HepG2 (cell line): Measurements from ENCODE around the gene FAM234B. TPM values are rescaled to one million over a fixed set of nuclear protein-coding genes. Genes with fewer than 3 reads are reported as not detected.

Experiments used
- ATAC-seq: fragments of 200-7000 bp; cut with Tn5 transposase; 3 replicates; pipeline ENCODE4 v1.9.1; 2020; ENCODE audit warnings: mild to moderate bottlenecking, moderate library complexity
- BruUV-seq: library from RNA; stranded (reverse); fragments of 400-500 nt; replicated peaks from 2 replicates; lab custom pipeline; 2021; lab: Mats Ljungman, UMichigan
- CTCF ChIA-PET: fragments of 300-600 bp; formaldehyde crosslinking; extraction: SDS; loops from one replicate; lab custom pipeline; 2021; ENCODE audit warnings: low total read pairs, inconsistent platforms, low intra/inter-chr PET ratio; lab: Yijun Ruan, JAX
- POLR2A ChIA-PET: fragments of 350-600 bp; sonication (Branson Sonifier 250); formaldehyde crosslinking; loops from one replicate; lab custom pipeline; 2020; ENCODE audit warnings: antibody characterized with exemption, inconsistent platforms; lab: Yijun Ruan, JAX
- DNase-seq: peaks from one replicate; pipeline ENCODE4 v3.0.0-alpha.2; 2015; ENCODE audit warnings: low spot score
- FAIRE-seq: peaks from 3 replicates; lab custom pipeline; 2011; peaks lifted over from hg19 to GRCh38; lab: Jason Lieb, UNC
- H2AFZ ChIP-seq: one replicate; pipeline ENCODE4 v1.6.1; 2011; ENCODE audit warnings: low read length, inconsistent platforms
- H3K27ac ChIP-seq: fragments of 300-600 bp; 3 replicates; pipeline ENCODE4 v1.8.0; 2011; ENCODE audit warnings: mixed run types, mild to moderate bottlenecking, mixed read lengths, low read length, inconsistent platforms; ENCODE audit not compliant: insufficient read depth; ENCODE audit errors: extremely low read length
- H3K27me3 ChIP-seq, 2 experiments: fragments of 200-600 bp in 1 of 2; 2 replicates in 1 of 2; 3 replicates in 1 of 2; pipeline versions ENCODE4 v1.6.0 to v1.8.0; 2011; ENCODE audit warnings: low read length in 2 of 2, mild to moderate bottlenecking in 2 of 2, moderate library complexity in 2 of 2, inconsistent platforms in 1 of 2; ENCODE audit not compliant: insufficient read depth in 2 of 2, control insufficient read depth in 1 of 2
- H3K36me3 ChIP-seq, 2 experiments: fragments of 200-600 bp in 1 of 2; replicated peaks in 1 of 2; 2 replicates in 1 of 2; 3 replicates in 1 of 2; pipeline versions ENCODE4 v1.5.1 to v1.8.0; 2011; ENCODE audit warnings: low read length in 2 of 2, inconsistent platforms in 1 of 2; ENCODE audit not compliant: insufficient read depth in 2 of 2, control insufficient read depth in 1 of 2
- H3K4me1 ChIP-seq: 2 replicates; pipeline ENCODE4 v1.5.1; 2012; ENCODE audit warnings: low read length, inconsistent platforms; ENCODE audit not compliant: insufficient read depth
- H3K4me2 ChIP-seq: 2 replicates; pipeline ENCODE4 v1.6.0; 2011; ENCODE audit warnings: low read depth, low read length, inconsistent platforms
- H3K4me3 ChIP-seq, 3 experiments: fragments of 200-600 bp in 1 of 3; sonication (generic), shearing (Covaris generic) in 1 of 3; replicated peaks in 1 of 3; 2 replicates each; pipeline ENCODE4 v1.5.1; 2011 to 2016; ENCODE audit warnings: low read length in 3 of 3, inconsistent platforms in 2 of 3, low read depth in 2 of 3, mild to moderate bottlenecking in 2 of 3, control low read depth in 1 of 3, mixed read lengths in 1 of 3; ENCODE audit not compliant: insufficient read depth in 1 of 3
- H3K79me2 ChIP-seq: one replicate; pipeline ENCODE4 v1.6.1; 2011; ENCODE audit warnings: low read length, inconsistent platforms; ENCODE audit not compliant: insufficient read depth
- H3K9ac ChIP-seq: 2 replicates; pipeline ENCODE4 v1.6.0; 2011; ENCODE audit warnings: mild to moderate bottlenecking, low read depth, low read length, inconsistent platforms; ENCODE audit not compliant: insufficient read depth
- H3K9me3 ChIP-seq: 2 replicates; pipeline ENCODE4 v1.5.1; 2012; ENCODE audit warnings: mild to moderate bottlenecking, low read length
- H4K20me1 ChIP-seq: 2 replicates; pipeline ENCODE4 v1.6.0; 2011; ENCODE audit warnings: inconsistent platforms, mild to moderate bottlenecking, low read length, moderate library complexity; ENCODE audit not compliant: insufficient read depth
- GATAD1 ChIP-seq: IDR thresholded peaks from 2 replicates; pipeline ENCODE4 v1.6.1; 2016; ENCODE audit warnings: missing genetic modification reagents, missing compliant biosample characterization
- MAZ ChIP-seq, 2 experiments: sonication (generic) in 1 of 2; formaldehyde crosslinking in 1 of 2; IDR thresholded peaks; 2 replicates each; pipeline versions ENCODE4 v1.5.0 to v1.6.1; 2012 to 2020; ENCODE audit warnings: low read depth in 2 of 2, mild to moderate bottlenecking in 2 of 2, borderline replicate concordance in 1 of 2, improper control_type of control experiment in 1 of 2, low read length in 1 of 2, missing genetic modification reagents in 1 of 2, moderate library complexity in 1 of 2
- RXRA ChIP-seq: sonication (generic); formaldehyde crosslinking; IDR thresholded peaks from 2 replicates; pipeline ENCODE4 v1.5.1; 2020; ENCODE audit warnings: missing genetic modification reagents
- TEAD2 ChIP-seq: sonication (generic); formaldehyde crosslinking; IDR thresholded peaks from 2 replicates; pipeline ENCODE4 v1.9.0; 2021; ENCODE audit warnings: missing genetic modification reagents
- ZNF557 ChIP-seq: sonication (generic); formaldehyde crosslinking; IDR thresholded peaks from 2 replicates; pipeline ENCODE4 v1.4.0; 2020; ENCODE audit warnings: missing genetic modification reagents
- ZNF768 ChIP-seq: sonication (generic); formaldehyde crosslinking; IDR thresholded peaks from 2 replicates; pipeline ENCODE4 v1.4.0; 2020; ENCODE audit warnings: missing genetic modification reagents
- ZNF776 ChIP-seq: sonication (generic); formaldehyde crosslinking; IDR thresholded peaks from 2 replicates; pipeline ENCODE4 v1.4.0; 2020; ENCODE audit warnings: mild to moderate bottlenecking, missing genetic modification reagents
- WGBS: methylation state at CpG from one replicate; pipeline ENCODE4 v1.1.6; 2017; ENCODE audit warnings: low lambda C conversion rate; 5-methylcytosine and 5-hydroxymethylcytosine counted together
- in situ Hi-C: cut with HindIII; loops from 2 replicates; pipeline ENCODE4 v1.10.0; 2017; ENCODE audit warnings: low pct_unique_long_range_greater_than_20kb; ENCODE audit not compliant: extremely low pct_ligation_motif_present
- intact Hi-C: fragments of 100-400 bp; cut with micrococcal nuclease; formaldehyde crosslinking; loops from one replicate; pipeline ENCODE4 v1.10.0; 2022; ENCODE audit not compliant: unreplicated experiment
- polyA plus RNA-seq, 8 experiments: library from polyadenylated mRNA; depleted of rRNA in 3 of 8; stranded (reverse) in 7 of 8; unstranded in 1 of 8; fragments of >200 nt; fragmentation: Illumina TruSeq in 4 of 8; extraction: Trizol in 4 of 8; gene quantifications; 2 replicates each; pipeline versions ENCODE4 v1.2.1 to v1.2.3, GENCODE V29; 2011 to 2016; ENCODE audit warnings: low read depth in 4 of 8, missing spikeins in 1 of 8, mixed read lengths in 1 of 8; ENCODE audit not compliant: insufficient read depth in 1 of 8
- total RNA-seq, 5 experiments: library from RNA; depleted of rRNA; stranded (reverse); fragments of >200 nt; fragmentation: Illumina TruSeq; extraction: Trizol; gene quantifications; 2 replicates each; pipeline ENCODE4 v1.2.3, GENCODE V29; 2016; ENCODE audit warnings: low read depth in 1 of 5
- TF ChIP-seq, protein P1 (sequence below): sonication (generic); formaldehyde crosslinking; IDR thresholded peaks from 2 replicates; pipeline ENCODE4 v1.9.0; 2021; ENCODE audit warnings: missing genetic modification reagents, borderline replicate concordance
- TF ChIP-seq, protein P2 (sequence below): sonication (generic); formaldehyde crosslinking; IDR thresholded peaks from 2 replicates; pipeline ENCODE4 v1.9.0; 2021; ENCODE audit warnings: missing genetic modification reagents, mild to moderate bottlenecking, borderline replicate concordance

The FAM234B gene
- total and polyA plus RNA-seq, 2 of the 13 experiments (the other 11 are each of a cell fraction or from before 2014, with no cell fraction given) = 7.8 to 13.8 TPM

DNA sequence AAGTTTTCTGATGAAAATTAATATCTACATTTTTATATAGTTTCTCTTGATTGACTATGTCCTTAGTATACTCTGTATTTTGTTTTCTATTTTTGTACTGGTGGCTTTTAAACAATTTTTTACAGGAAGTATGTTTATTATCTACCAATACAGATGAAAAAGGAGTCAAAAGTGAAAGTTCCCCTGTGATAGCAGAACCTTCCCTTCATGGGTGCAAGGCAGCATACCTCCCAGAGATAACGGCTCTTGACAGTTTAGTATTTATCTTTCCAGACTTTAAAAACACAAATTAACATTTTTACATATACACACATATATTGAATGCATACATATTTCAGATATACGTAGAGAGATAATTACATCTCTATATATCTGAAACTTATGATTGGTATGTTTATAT is 17.1 kb upstream of the FAM234B start:
- POLR2A ChIA-PET = no interaction called here
- TF ChIP-seq TEAD2 (CRISPR knock-in tag) = no peak
- TF ChIP-seq GATAD1 = no peak
- TF ChIP-seq RXRA (CRISPR knock-in tag) = no peak
- no peak for TF ChIP-seq ZNF557
- TF ChIP-seq MAZ (IDR thresholded peaks at IDR 0.05; ENCODE audit: borderline replicate concordance, low read depth, low read length) = no peak
- no peak for TF ChIP-seq MAZ (CRISPR knock-in tag; IDR thresholded peaks at IDR 0.05; ENCODE audit: low read depth)
- TF ChIP-seq, protein P1, sequence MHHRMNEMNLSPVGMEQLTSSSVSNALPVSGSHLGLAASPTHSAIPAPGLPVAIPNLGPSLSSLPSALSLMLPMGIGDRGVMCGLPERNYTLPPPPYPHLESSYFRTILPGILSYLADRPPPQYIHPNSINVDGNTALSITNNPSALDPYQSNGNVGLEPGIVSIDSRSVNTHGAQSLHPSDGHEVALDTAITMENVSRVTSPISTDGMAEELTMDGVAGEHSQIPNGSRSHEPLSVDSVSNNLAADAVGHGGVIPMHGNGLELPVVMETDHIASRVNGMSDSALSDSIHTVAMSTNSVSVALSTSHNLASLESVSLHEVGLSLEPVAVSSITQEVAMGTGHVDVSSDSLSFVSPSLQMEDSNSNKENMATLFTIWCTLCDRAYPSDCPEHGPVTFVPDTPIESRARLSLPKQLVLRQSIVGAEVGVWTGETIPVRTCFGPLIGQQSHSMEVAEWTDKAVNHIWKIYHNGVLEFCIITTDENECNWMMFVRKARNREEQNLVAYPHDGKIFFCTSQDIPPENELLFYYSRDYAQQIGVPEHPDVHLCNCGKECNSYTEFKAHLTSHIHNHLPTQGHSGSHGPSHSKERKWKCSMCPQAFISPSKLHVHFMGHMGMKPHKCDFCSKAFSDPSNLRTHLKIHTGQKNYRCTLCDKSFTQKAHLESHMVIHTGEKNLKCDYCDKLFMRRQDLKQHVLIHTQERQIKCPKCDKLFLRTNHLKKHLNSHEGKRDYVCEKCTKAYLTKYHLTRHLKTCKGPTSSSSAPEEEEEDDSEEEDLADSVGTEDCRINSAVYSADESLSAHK (CRISPR knock-in tag) = no peak
- no peak for TF ChIP-seq ZNF776 (CRISPR knock-in tag)
- TF ChIP-seq, protein P2, sequence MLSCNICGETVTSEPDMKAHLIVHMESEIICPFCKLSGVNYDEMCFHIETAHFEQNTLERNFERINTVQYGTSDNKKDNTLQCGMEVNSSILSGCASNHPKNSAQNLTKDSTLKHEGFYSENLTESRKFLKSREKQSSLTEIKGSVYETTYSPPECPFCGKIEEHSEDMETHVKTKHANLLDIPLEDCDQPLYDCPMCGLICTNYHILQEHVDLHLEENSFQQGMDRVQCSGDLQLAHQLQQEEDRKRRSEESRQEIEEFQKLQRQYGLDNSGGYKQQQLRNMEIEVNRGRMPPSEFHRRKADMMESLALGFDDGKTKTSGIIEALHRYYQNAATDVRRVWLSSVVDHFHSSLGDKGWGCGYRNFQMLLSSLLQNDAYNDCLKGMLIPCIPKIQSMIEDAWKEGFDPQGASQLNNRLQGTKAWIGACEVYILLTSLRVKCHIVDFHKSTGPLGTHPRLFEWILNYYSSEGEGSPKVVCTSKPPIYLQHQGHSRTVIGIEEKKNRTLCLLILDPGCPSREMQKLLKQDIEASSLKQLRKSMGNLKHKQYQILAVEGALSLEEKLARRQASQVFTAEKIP (CRISPR knock-in tag) = no peak
- no peak for TF ChIP-seq ZNF768 (CRISPR knock-in tag)
- Histone ChIP-seq H3K4me1 (no peaks in the 10 kb centered on the region), H3K4me3 (no peak overlapping the region), H3K27ac (no peak overlapping the region), H3K4me2 (no peak overlapping the region), H3K9me3 (no peaks in the 10 kb centered on the region), H3K36me3 (no peaks in the 10 kb centered on the region), H3K27me3 (no peaks in the 10 kb centered on the region), H2AFZ (no peak overlapping the region), H4K20me1 (no peaks in the 10 kb centered on the region), H3K79me2 (no peaks in the 10 kb centered on the region), H3K9ac (no peak overlapping the region)
- intact Hi-C loops (no loop called here), in situ Hi-C loops (no loop called here)
- DNase-seq (no peak), FAIRE-seq (no peak), ATAC-seq (no peak)
- BruUV-seq = no TSS peak
- CTCF ChIA-PET = no interaction called here
- 53% methylated on average over 2 of the region's 2 CpGs for WGBS
